Measurements from ENCODE around the gene TBCEL.
A peak's percentile ranks its signal among the peaks of the same experiment; 100 is the strongest.
"Not testable (repeated sequence)": the region's sequence is repeated elsewhere in the genome, so short reads cannot be mapped to it uniquely, and the experiment has no call there.

TBCEL gene

DNA sequence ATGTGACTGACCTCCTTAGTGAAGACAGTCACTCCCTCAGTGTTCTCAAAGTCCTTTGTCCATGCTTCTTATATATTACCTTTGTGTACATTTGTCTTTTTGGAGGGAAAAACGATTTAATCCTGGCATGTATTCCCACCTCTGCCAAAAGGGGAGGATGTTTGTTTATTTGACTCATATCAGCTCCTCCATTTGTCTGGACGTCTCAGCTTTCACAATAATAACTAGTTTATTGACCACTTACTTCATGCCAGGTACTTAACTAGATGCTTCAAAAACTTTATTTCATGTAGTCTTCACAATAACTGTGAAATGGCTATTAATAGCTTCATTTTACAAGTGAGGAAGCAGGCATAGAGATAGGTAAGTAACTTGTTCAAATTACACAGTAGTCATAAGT lies 5.3 kb downstream of the TBCEL start:
- no peak for DNase-seq (ENCODE audit: low spot score)

DNA sequence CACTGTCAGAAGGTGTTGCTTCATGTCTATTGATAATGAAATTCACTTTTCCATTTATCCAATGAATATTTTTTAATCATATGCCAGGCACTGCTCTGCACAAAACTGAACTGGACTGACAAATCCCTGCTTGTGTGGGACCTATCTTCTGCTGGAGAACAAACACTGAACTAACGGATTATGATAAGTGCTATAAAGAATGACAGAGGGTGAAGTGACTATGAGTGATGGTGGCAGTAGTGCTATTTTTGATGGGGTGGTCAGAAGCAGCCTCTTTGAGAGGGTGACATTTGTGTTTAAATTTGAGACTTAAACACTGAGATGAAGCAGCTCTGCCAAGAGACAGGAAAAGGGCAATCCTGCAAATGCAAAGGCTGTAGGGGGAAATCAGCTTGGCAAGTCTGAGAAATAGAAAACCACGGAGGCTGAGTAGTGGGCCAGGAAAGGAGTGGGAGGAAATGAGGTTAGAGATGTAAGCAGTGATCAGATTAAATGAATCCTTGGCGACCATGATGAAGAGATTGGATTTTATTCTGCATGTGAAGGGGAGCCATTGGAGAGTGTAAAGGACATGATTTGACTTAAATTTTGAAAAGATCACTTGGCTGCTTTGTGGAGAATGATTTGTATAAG lies 6.0 kb downstream of the TBCEL start:
- no peak for DNase-seq (ENCODE audit: low spot score)

DNA sequence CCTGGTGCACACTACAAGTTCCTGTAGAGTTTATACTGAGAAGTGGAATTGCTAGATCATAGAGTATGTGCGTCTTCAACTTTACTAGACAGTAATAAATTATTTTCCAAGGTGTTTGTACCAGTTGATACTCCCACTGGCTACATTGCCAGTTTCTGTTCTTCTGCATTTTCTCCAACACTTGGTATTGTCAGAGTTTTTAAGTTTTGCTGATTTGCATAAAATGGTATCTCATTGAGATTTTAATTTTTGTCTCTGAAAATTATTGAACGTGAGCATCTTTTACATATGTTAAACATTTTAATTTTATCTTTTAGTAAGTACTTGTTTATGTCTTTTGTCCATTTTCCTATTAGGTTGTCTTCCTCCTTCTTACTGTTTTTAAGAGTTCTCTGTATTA lies 7.3 kb downstream of the TBCEL start:
- no peak for DNase-seq (ENCODE audit: low spot score)

DNA sequence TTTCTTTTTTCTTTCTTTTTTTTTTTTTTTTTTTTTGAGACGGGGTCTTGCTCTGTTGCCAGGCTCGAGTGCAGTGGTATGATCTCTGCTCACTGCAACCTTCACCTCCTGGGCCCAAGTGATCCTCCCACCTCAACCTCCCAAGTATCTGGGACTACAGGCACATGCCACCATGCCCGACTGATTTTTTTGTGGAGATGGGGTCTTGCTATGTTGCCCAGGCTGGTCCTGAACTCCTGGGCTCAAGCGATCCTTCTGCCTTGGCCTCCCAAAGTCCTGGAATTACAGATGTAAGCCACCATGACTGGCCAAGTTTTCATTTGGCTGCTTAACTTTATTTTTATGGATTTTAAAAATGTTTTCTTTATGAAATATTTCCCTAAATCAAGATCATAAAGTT lies 7.7 kb downstream of the TBCEL start:
- not testable (repeated sequence) for DNase-seq (ENCODE audit: low spot score)

DNA sequence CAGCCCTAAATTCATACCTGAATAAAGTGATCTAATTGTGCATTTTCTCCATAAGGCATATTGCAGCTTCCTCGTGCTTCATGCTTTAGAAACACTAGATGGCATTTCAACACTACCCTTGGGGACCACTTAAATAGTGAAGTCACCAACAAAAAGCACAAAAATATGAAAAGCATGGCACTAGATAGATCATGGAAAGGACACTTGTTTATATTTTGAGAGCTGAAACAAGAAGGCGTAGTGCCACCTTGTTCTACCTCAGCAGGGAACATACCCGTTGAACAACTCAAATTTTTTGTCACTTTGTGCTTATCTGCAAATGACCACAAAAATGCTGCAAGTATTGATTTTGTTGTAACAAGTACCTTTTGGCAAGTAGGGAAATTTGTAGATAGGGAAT lies 8.6 kb downstream of the TBCEL start:
- no peak for DNase-seq (ENCODE audit: low spot score)

DNA sequence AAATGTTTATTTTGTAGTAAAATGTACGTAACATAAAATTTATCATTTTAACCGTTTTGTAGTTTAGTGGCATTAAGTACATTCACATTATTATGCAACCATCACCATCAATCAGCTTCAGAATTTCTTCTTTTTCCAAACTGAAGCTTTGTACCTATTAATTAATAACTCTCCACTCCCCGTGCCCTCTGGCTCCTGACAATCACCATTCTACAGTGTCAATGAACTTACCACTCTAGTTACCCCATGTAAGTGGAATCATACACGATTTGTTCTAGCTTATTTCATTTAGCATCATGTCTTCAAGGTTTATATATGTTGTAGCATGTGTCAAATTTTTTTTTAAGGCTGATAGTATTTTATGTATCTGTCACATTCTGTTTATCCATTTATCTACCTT lies 9.7 kb downstream of the TBCEL start:
- DNase-seq (ENCODE audit: low spot score): no peak

- DNase-seq (ENCODE audit: low spot score): no peak
Measured at GRCh38 chr11:121035169-121035755, 11.4 kb downstream of the TBCEL start.

- DNase-seq (ENCODE audit: low spot score): no peak
Measured at GRCh38 chr11:121035780-121036179, 11.9 kb downstream of the TBCEL start.

DNA sequence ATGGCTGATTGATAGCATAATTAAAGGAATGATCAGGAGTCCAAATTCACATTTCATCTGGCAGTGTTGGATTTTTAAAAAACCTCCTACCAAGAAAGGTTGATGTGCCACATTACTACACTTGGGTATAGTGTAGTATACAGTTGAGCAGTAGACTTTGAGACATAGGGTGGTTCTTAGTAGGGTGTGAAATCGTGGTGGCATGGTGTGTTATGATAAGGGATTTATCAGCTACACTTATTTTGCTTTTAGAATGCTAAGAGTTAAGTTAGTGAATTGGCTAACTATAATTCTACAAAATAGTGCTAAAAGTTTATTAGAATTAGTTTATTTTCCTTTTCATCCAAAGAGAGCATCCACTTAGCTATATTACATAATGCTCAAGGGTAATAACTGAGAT lies 13.1 kb downstream of the TBCEL start:
- DNase-seq (ENCODE audit: low spot score): no peak

- DNase-seq (ENCODE audit: low spot score): no peak
Measured at GRCh38 chr11:121038648-121039409, 14.9 kb downstream of the TBCEL start.

- no peak for DNase-seq (ENCODE audit: low spot score)
Measured at GRCh38 chr11:121039971-121040613, 16.2 kb downstream of the TBCEL start.

DNA sequence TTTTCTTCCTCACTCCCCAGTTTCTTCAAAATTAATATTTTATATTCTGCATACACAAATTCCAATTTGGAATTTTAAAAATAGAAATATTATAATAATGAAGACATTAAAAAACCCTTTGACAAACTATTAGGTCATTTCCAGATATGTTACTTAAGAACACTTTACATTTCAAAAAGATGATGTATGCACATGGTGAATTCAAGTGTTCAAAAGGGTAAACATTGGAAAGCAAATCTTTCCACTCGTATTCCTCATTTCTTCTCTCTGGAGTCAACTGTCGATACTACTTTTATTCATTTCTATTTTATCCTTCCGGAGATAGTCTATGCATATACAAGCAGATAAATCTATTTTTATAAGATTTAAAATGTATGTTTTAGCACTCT lies 16.7 kb downstream of the TBCEL start:
- DNase-seq (ENCODE audit: low spot score): no peak

- DNase-seq (ENCODE audit: low spot score): no peak
Measured at GRCh38 chr11:121041072-121041471, 17.2 kb downstream of the TBCEL start.

- no peak for DNase-seq (ENCODE audit: low spot score)
Measured at GRCh38 chr11:121042296-121042695, 18.4 kb downstream of the TBCEL start.

GRCh38 chr11:121047926-121048325 lies 24.0 kb downstream of the TBCEL start:
- DNase-seq (ENCODE audit: low spot score): no peak

DNA sequence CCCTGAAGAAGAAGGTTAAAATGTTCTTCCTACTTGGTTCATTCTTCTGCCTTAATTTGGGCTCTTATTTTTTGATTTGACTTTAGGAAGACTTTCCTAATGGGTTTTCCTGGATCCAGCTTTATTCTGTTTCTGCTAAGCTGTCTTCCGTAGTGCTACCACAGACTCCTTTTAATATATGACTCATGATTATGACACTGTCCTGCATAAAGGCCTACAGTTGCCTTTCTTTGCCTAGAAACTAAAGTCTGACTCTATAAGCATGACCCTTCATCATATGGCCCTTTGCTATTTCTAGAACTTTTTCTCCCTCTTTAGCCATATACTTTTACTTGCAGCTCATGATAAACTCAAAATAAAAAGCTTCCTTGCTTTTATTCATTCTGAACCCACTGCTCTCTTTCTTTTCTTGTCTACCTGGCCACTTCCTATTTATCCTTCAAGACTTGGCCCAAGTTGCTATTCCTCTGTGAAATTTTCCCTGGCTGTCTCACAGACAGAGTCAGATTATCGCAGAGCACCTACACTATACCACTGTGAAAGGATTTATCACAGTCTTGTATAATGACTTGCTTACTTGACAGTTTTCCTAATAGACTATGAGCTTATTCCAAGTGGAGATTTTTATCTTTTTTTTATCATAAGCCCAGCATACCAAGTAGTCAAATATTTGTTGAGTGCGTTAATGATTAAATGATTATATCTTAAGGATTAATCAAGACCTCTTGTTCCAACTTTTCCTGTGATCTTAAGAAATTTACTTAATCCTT lies 24.7 kb downstream of the TBCEL start:
- peak; percentile 49 for DNase-seq (ENCODE audit: low spot score)

- no peak for DNase-seq (ENCODE audit: low spot score)
Measured at GRCh38 chr11:121053244-121053643, 29.3 kb downstream of the TBCEL start.

DNA sequence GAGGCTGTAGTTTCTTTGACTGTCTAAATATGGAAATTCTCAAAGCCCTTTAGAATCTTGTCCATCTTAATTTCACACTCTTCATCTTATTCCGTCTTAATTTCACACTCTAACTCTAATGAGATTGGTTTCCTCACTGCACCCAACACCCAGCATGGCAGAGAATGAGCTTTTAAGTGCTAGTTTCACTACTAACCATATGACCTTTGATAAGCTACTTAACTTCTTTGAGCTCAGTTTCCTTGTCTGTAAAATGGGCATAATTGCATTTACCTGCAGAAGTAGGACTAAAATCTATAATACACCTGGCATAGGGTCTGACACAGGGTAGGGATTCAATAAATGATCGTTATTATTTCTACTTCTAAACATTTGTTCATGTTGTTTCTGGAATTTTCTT lies 30.4 kb downstream of the TBCEL start:
- DNase-seq (ENCODE audit: low spot score): no peak

DNA sequence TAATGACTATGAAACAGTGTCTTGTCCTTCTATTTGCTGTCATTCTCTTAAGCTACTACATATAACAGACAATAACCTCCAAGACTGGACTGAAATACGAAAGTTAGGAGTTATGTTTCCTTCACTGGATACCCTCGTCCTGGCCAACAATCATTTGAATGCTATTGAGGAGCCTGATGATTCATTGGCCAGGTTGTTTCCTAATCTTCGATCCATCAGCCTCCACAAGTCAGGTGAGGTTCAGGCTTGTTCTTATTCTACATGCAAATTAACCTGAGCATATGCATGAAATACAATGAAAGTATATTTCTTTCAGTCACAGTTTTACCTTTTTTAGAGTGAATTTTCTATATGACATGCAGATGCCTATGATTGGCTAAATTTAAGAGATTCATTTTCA lies 31.2 kb downstream of the TBCEL start:
- DNase-seq (ENCODE audit: low spot score): no peak

GRCh38 chr11:121057922-121058321 lies 34.0 kb downstream of the TBCEL start:
- DNase-seq (ENCODE audit: low spot score): no peak

GRCh38 chr11:121058941-121059340 lies 35.0 kb downstream of the TBCEL start:
- DNase-seq (ENCODE audit: low spot score): no peak

- DNase-seq (ENCODE audit: low spot score): no peak
Measured at GRCh38 chr11:121059605-121060004, 35.7 kb downstream of the TBCEL start.
